K562 (cell line): ENCODE measurements around the gene ACP1. TPM values are rescaled to one million over a fixed set of nuclear protein-coding genes. Genes with fewer than 3 reads are reported as not detected.

ENCODE experiments used
- AFF4 ChIP-seq: sonication (generic); formaldehyde crosslinking; IDR thresholded peaks from 2 replicates; pipeline ENCODE4 v1.8.0; 2023; ENCODE audit warnings: mild to moderate bottlenecking, missing genetic modification reagents
- CBX8 ChIP-seq: fragments of 200-600 bp; sonication (generic); IDR thresholded peaks from 2 replicates; pipeline ENCODE4 v1.6.1; 2012; ENCODE audit warnings: borderline replicate concordance, mixed run types, low read depth, mild to moderate bottlenecking, moderate library complexity, mixed read lengths, low read length, control low read depth, inconsistent platforms; ENCODE audit not compliant: poor library complexity, severe bottlenecking; ENCODE audit errors: extremely low read depth
- GABPB1 ChIP-seq: sonication (generic); formaldehyde crosslinking; IDR thresholded peaks from 2 replicates; pipeline ENCODE4 v1.8.0; 2022; ENCODE audit warnings: mild to moderate bottlenecking, missing genetic modification reagents
- GTF2E2 ChIP-seq: fragments of 200-800 bp; sonication (Bioruptor generic); IDR thresholded peaks from 2 replicates; pipeline ENCODE4 v1.6.1; 2016; ENCODE audit warnings: missing genetic modification characterization, missing compliant biosample characterization
- HMGN3 ChIP-seq: IDR thresholded peaks from 2 replicates; pipeline ENCODE4 v1.6.1; 2011; ENCODE audit warnings: borderline replicate concordance, low read depth, mild to moderate bottlenecking, mixed read lengths, low read length; ENCODE audit not compliant: insufficient read length; ENCODE audit errors: extremely low read depth
- HNRNPLL ChIP-seq: fragments of 200-400 bp; formaldehyde crosslinking; IDR thresholded peaks from 2 replicates; pipeline ENCODE4 v1.6.1; 2017; ENCODE audit warnings: low read length, low read depth, mild to moderate bottlenecking; ENCODE audit not compliant: poor library complexity, severe bottlenecking
- MAFF ChIP-seq: IDR thresholded peaks from 2 replicates; pipeline ENCODE4 v1.6.1; 2012; ENCODE audit warnings: low read length, improper control_type of control experiment
- MEF2D ChIP-seq: conservative IDR thresholded peaks from 2 replicates; pipeline ENCODE4 v1.6.1; 2016; ENCODE audit warnings: low read depth, missing genetic modification characterization, missing compliant biosample characterization
- RBM25 ChIP-seq: fragments of 200-400 bp; formaldehyde crosslinking; IDR thresholded peaks from 2 replicates; pipeline ENCODE4 v1.6.1; 2018; ENCODE audit warnings: low read length, low read depth, moderate library complexity; ENCODE audit not compliant: severe bottlenecking
- SNIP1 ChIP-seq: fragments of 450-650 bp; IDR thresholded peaks from 2 replicates; pipeline ENCODE4 v1.7.1; 2017; ENCODE audit warnings: low read depth, mild to moderate bottlenecking
- STAT5A ChIP-seq: IDR thresholded peaks from 2 replicates; pipeline ENCODE4 v1.6.1; 2012; ENCODE audit warnings: low read length, inconsistent platforms, borderline replicate concordance
- TCF3 ChIP-seq: sonication (generic); formaldehyde crosslinking; IDR thresholded peaks from 2 replicates; pipeline ENCODE4 v1.4.0; 2020; ENCODE audit warnings: mild to moderate bottlenecking, missing genetic modification reagents
- THRA ChIP-seq: fragments of 450-650 bp; IDR thresholded peaks from 2 replicates; pipeline ENCODE4 v1.6.1; 2017; ENCODE audit warnings: mild to moderate bottlenecking, moderate library complexity
- THRB ChIP-seq: fragments of 450-650 bp; formaldehyde crosslinking; conservative IDR thresholded peaks from 2 replicates; pipeline ENCODE4 v1.4.0; 2022; ENCODE audit warnings: mild to moderate bottlenecking, missing genetic modification characterization
- ZBTB12 ChIP-seq: fragments of 250-450 bp; sonication (Bioruptor Pico); IDR thresholded peaks from 2 replicates; pipeline ENCODE4 v1.4.0; 2020
- ZFP1 ChIP-seq: fragments of 450-650 bp; formaldehyde crosslinking; IDR thresholded peaks from 2 replicates; pipeline ENCODE4 v1.4.0; 2020; ENCODE audit warnings: mild to moderate bottlenecking, mixed read lengths
- ZNF696 ChIP-seq: fragments of 250-450 bp; sonication (Bioruptor Pico); conservative IDR thresholded peaks from 2 replicates; pipeline ENCODE4 v1.4.0; 2020; ENCODE audit warnings: mild to moderate bottlenecking, moderate library complexity
- ZNF699 ChIP-seq: fragments of 250-450 bp; sonication (Bioruptor Pico); IDR thresholded peaks from 2 replicates; pipeline ENCODE4 v1.8.0; 2021; ENCODE audit warnings: mild to moderate bottlenecking, moderate library complexity; ENCODE audit not compliant: insufficient replicate concordance
- ZNF707 ChIP-seq: fragments of 250-450 bp; sonication (Bioruptor Pico); conservative IDR thresholded peaks from 2 replicates; pipeline ENCODE4 v1.8.0; 2022; ENCODE audit warnings: inconsistent platforms, mild to moderate bottlenecking, moderate library complexity
- polyA plus RNA-seq, 8 experiments: library from polyadenylated mRNA; depleted of rRNA in 4 of 8; stranded (reverse) in 5 of 8; unstranded in 3 of 8; fragments of >200 nt; fragmentation: Nextera tagmentation in 2 of 8; fragmentation: Illumina TruSeq in 1 of 8; extraction: Ambion mirVana in 2 of 8; extraction: Trizol in 1 of 8; gene quantifications; 2 replicates each; pipeline versions ENCODE4 v1.2.1 to v1.2.3, GENCODE V29; 2011 to 2014; ENCODE audit warnings: inconsistent platforms in 1 of 8, missing spikeins in 1 of 8
- total RNA-seq, 7 experiments: library from RNA; depleted of rRNA in 6 of 7; stranded (reverse); fragments of >200 nt in 6 of 7; fragmentation: Illumina TruSeq in 2 of 7; extraction: Trizol in 2 of 7; gene quantifications; 2 replicates each; pipeline versions ENCODE4 v1.2.1 to v1.2.3, GENCODE V29; 2011 to 2021; ENCODE audit warnings: low replicate concordance in 1 of 7

Gene ACP1
- total and polyA plus RNA-seq, 9 of the 15 experiments (the other 6 are each of a cell fraction or from before 2014, with no cell fraction given) = 139 to 493 (median 189) TPM

- TF ChIP-seq AFF4 (CRISPR knock-in tag) (no peak), ZNF699 (CRISPR knock-in tag) (no peak), ZNF696 (CRISPR knock-in tag) (no peak), GABPB1 (CRISPR knock-in tag) (no peak; the same call in 1 of the 2 replicates), THRA (no peak), STAT5A (no peak), MEF2D (tag) (no peak), TCF3 (CRISPR knock-in tag) (0 out of 2 replicates have a peak, but pooled peaks have one; percentile 19), CBX8 (no peak), GTF2E2 (tag) (no peak), HMGN3 (peak; percentile 39), RBM25 (no peak), MAFF (no peak), THRB (CRISPR knock-in tag) (no peak), SNIP1 (no peak), HNRNPLL (peak; percentile 79), ZBTB12 (CRISPR knock-in tag) (peak; percentile 53; the same call in 1 of the 2 replicates), ZNF707 (no peak), ZFP1 (no peak)
Observed at GRCh38 chr2:264493-265468, at the start of gene ACP1 (continued).
